GM23338 (cell line): ENCODE data around the gene DENND4C. TPM values are rescaled to one million over a fixed set of nuclear protein-coding genes. Genes with fewer than 3 reads are reported as not detected.

ENCODE experiments used
- ATAC-seq: fragments of 200-7000 bp; cut with Tn5 transposase; 3 replicates; pipeline ENCODE4 v1.9.1; 2020
- DNase-seq: peaks from one replicate; pipeline ENCODE4 v3.0.0-alpha.2; 2015; ENCODE audit warnings: low spot score
- H2AFZ ChIP-seq: fragments of 200-600 bp; sonication (generic); 2 replicates; pipeline ENCODE4 v1.8.0; 2016; ENCODE audit warnings: antibody characterized with exemption, mild to moderate bottlenecking, moderate library complexity
- H3F3A ChIP-seq: fragments of 200-600 bp; sonication (generic); replicated peaks from 2 replicates; pipeline ENCODE4 v1.8.0; 2017; ENCODE audit warnings: antibody characterized with exemption, mixed run types, low read depth
- H3K27ac ChIP-seq: fragments of 200-600 bp; sonication (generic); 2 replicates; pipeline ENCODE4 v1.6.1; 2016; ENCODE audit warnings: low read depth
- H3K27me3 ChIP-seq: fragments of 200-600 bp; sonication (generic); 2 replicates; pipeline ENCODE4 v1.8.0; 2016; ENCODE audit warnings: mild to moderate bottlenecking, mixed run types, moderate library complexity; ENCODE audit not compliant: insufficient read depth
- H3K36me3 ChIP-seq: fragments of 200-600 bp; sonication (generic); 2 replicates; pipeline ENCODE4 v1.8.0; 2016; ENCODE audit warnings: mild to moderate bottlenecking; ENCODE audit not compliant: insufficient read depth
- H3K4me1 ChIP-seq: fragments of 200-600 bp; sonication (generic); 2 replicates; pipeline ENCODE4 v1.8.0; 2016; ENCODE audit warnings: mild to moderate bottlenecking, moderate library complexity; ENCODE audit not compliant: insufficient read depth
- H3K4me2 ChIP-seq: fragments of 200-600 bp; sonication (generic); 2 replicates; pipeline ENCODE4 v1.7.1; 2017; ENCODE audit warnings: mixed run types
- H3K4me3 ChIP-seq: fragments of 200-600 bp; sonication (generic); 2 replicates; pipeline ENCODE4 v1.6.1; 2016; ENCODE audit warnings: mixed run types
- H3K79me2 ChIP-seq: fragments of 200-600 bp; sonication (generic); replicated peaks from 2 replicates; pipeline ENCODE4 v1.8.0; 2017; ENCODE audit warnings: mild to moderate bottlenecking; ENCODE audit not compliant: insufficient read depth
- H3K9me2 ChIP-seq: fragments of 200-600 bp; sonication (generic); 2 replicates; pipeline ENCODE4 v1.8.0; 2017; ENCODE audit not compliant: insufficient read depth
- H4K20me1 ChIP-seq: fragments of 200-600 bp; sonication (generic); replicated peaks from 2 replicates; pipeline ENCODE4 v1.8.0; 2017; ENCODE audit warnings: mild to moderate bottlenecking; ENCODE audit not compliant: insufficient read depth
- H3K27ac Mint-ChIP-seq: 2 replicates; pipeline ENCODE4 v1.8.0; 2020; ENCODE audit warnings: inconsistent platforms, mild to moderate bottlenecking, moderate library complexity, mixed read lengths
- H3K27me3 Mint-ChIP-seq: 3 replicates; pipeline ENCODE4 v1.8.0; 2022; ENCODE audit warnings: low read depth, mild to moderate bottlenecking, moderate library complexity, mixed read lengths, inconsistent platforms; ENCODE audit not compliant: insufficient read depth, poor library complexity
- H3K36me3 Mint-ChIP-seq: 3 replicates; pipeline ENCODE4 v1.8.0; 2021; ENCODE audit warnings: low read depth, mild to moderate bottlenecking, inconsistent platforms, moderate library complexity, mixed read lengths
- H3K4me1 Mint-ChIP-seq: 3 replicates; pipeline ENCODE4 v1.8.0; 2020; ENCODE audit warnings: mild to moderate bottlenecking, inconsistent platforms, mixed read lengths
- H3K4me3 Mint-ChIP-seq: 3 replicates; pipeline ENCODE4 v1.8.0; 2021; ENCODE audit warnings: moderate library complexity, mild to moderate bottlenecking, inconsistent platforms, mixed read lengths
- H3K9me3 Mint-ChIP-seq: 3 replicates; pipeline ENCODE4 v1.8.0; 2020; ENCODE audit warnings: moderate library complexity, mild to moderate bottlenecking, inconsistent platforms, mixed read lengths
- CREB1 ChIP-seq: fragments of 250-450 bp; sonication (Bioruptor Pico); IDR thresholded peaks from 2 replicates; pipeline ENCODE4 v1.5.0; 2020; ENCODE audit warnings: low read depth, mild to moderate bottlenecking, moderate library complexity
- CTCF ChIP-seq, 2 experiments: fragments of 200-600 bp in 1 of 2; sonication (generic) in 1 of 2; conservative IDR thresholded peaks; 2 replicates each; pipeline versions ENCODE4 v1.5.1 to v1.6.1; 2016 to 2017; ENCODE audit warnings: antibody characterized with exemption in 2 of 2, low read depth in 2 of 2, mild to moderate bottlenecking in 2 of 2, moderate library complexity in 1 of 2
- ETS1 ChIP-seq: IDR thresholded peaks from 2 replicates; pipeline ENCODE4 v1.6.1; 2016; ENCODE audit warnings: antibody characterized with exemption
- EZH2 ChIP-seq: fragments of 200-600 bp; sonication (generic); IDR thresholded peaks from one replicate; pipeline ENCODE4 v1.8.0; 2017; ENCODE audit warnings: antibody characterized with exemption, mild to moderate bottlenecking, low read depth; ENCODE audit not compliant: unreplicated experiment
- EZH2phosphoT487 ChIP-seq: fragments of 200-600 bp; sonication (generic); IDR thresholded peaks from one replicate; pipeline ENCODE4 v1.8.1; 2018; ENCODE audit warnings: antibody characterized with exemption; ENCODE audit not compliant: unreplicated experiment
- JUNB ChIP-seq: IDR thresholded peaks from one replicate; pipeline ENCODE4 v1.6.1; 2016; ENCODE audit warnings: antibody characterized with exemption; ENCODE audit not compliant: unreplicated experiment
- NANOG ChIP-seq: IDR thresholded peaks from 2 replicates; pipeline ENCODE4 v1.6.1; 2016; ENCODE audit warnings: antibody characterized with exemption, borderline replicate concordance
- POLR2AphosphoS5 ChIP-seq: IDR thresholded peaks from 2 replicates; pipeline ENCODE4 v1.6.1; 2016; ENCODE audit warnings: antibody characterized with exemption, low read depth
- REST ChIP-seq: IDR thresholded peaks from one replicate; pipeline ENCODE4 v1.6.1; 2018; ENCODE audit warnings: antibody characterized with exemption; ENCODE audit not compliant: unreplicated experiment
- STAT1 ChIP-seq: IDR thresholded peaks from one replicate; pipeline ENCODE4 v1.6.1; 2016; ENCODE audit warnings: antibody characterized with exemption; ENCODE audit not compliant: unreplicated experiment
- ZNF114 ChIP-seq: fragments of 250-450 bp; sonication (Bioruptor Pico); IDR thresholded peaks from 2 replicates; pipeline ENCODE4 v1.5.0; 2020; ENCODE audit warnings: mild to moderate bottlenecking, moderate library complexity
- ZNF331 ChIP-seq: fragments of 250-450 bp; sonication (Bioruptor Pico); IDR thresholded peaks from 2 replicates; pipeline ENCODE4 v1.5.0; 2020; ENCODE audit warnings: low read depth, mild to moderate bottlenecking, moderate library complexity
- ZNF462 ChIP-seq: fragments of 250-450 bp; sonication (Bioruptor Pico); IDR thresholded peaks from 2 replicates; pipeline ENCODE4 v1.5.0; 2020; ENCODE audit warnings: mild to moderate bottlenecking, moderate library complexity
- polyA plus RNA-seq: library from polyadenylated mRNA; unstranded; fragments of >200 nt; fragmentation: Nextera tagmentation; extraction: Ambion mirVana; gene quantifications from 2 replicates; pipeline ENCODE4 v1.2.1, GENCODE V29; 2016
- total RNA-seq: library from RNA; depleted of rRNA; stranded (reverse); fragments of >200 nt; shearing (Covaris generic); gene quantifications from 2 replicates; pipeline ENCODE4 v1.2.3, GENCODE V29; 2014

DENND4C gene
- total and polyA plus RNA-seq, 2 experiments from 2014 or later = 6.4 to 30.8 TPM

- H3K9me3 Mint-ChIP-seq = peaks cover 22% of the 10 kb centered on the region
- Histone ChIP-seq H3K27me3 (no peaks in the 10 kb centered on the region), H3F3A (no peaks in the 10 kb centered on the region), H3K4me2 (no peak overlapping the region), H2AFZ (no peak overlapping the region), H3K4me1 (no peaks in the 10 kb centered on the region; the same call in 1 of the 2 replicates), H3K9me2 (no peaks in the 10 kb centered on the region), H4K20me1 (peaks cover 6% of the 10 kb centered on the region; the same call in 1 of the 2 replicates), H3K4me3 (no peak overlapping the region), H3K79me2 (peaks cover 97% of the 10 kb centered on the region), H3K36me3 (peaks cover 11% of the 10 kb centered on the region), H3K27ac (no peak overlapping the region)
- peaks cover 21% of the 10 kb centered on the region for H3K36me3 Mint-ChIP-seq
- peaks cover 5% of the 10 kb centered on the region for H3K27me3 Mint-ChIP-seq
- peaks cover 2% of the 10 kb centered on the region; the same call in 1 of the 3 replicates for H3K4me1 Mint-ChIP-seq
- ATAC-seq (no peak), DNase-seq (no peak)
- no peak overlapping the region for H3K27ac Mint-ChIP-seq
- TF ChIP-seq NANOG = no peak
- TF ChIP-seq POLR2AphosphoS5 = no peak
- no peak for TF ChIP-seq ZNF462 (CRISPR knock-in tag)
- TF ChIP-seq ZNF114 = no peak
- TF ChIP-seq STAT1 = no peak
- TF ChIP-seq EZH2phosphoT487 = no peak
- TF ChIP-seq EZH2 = no peak
- TF ChIP-seq CREB1 (CRISPR knock-in tag) = no peak
- no peak for TF ChIP-seq REST
- no peak for TF ChIP-seq CTCF (conservative IDR thresholded peaks at IDR 0.05; ENCODE audit: low read depth in 2 of 2)
- no peak for TF ChIP-seq ZNF331
- no peak for TF ChIP-seq ETS1
- no peak for TF ChIP-seq JUNB
- no peak overlapping the region for H3K4me3 Mint-ChIP-seq
Measured at GRCh38 chr9:19270421-19270949, 40.0 kb downstream of the DENND4C start.
